ENCODE results near the gene EML1.

Gene EML1

DNA sequence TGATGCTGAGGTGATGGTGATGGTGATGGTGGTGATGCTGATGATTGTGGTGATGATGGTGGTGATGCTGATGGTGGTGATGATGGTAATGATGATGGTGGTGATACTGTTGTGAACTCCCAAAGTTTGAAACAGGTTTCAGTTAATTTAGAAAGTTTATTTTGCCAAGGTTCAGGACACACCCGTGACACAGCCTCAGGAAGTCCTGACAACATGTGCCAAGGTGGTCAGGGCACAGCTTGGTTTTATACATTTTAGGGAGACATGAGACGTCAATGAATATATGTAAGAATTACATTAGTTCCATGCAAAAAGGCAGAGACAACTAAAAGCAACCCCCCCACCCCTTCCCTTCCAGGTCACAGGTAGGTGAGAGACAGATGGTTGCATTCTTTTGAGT lies 159.2 kb downstream of the EML1 start:
- FAIRE-seq (no peak), DNase-seq (ENCODE audit: low spot score) (no peak)

DNA sequence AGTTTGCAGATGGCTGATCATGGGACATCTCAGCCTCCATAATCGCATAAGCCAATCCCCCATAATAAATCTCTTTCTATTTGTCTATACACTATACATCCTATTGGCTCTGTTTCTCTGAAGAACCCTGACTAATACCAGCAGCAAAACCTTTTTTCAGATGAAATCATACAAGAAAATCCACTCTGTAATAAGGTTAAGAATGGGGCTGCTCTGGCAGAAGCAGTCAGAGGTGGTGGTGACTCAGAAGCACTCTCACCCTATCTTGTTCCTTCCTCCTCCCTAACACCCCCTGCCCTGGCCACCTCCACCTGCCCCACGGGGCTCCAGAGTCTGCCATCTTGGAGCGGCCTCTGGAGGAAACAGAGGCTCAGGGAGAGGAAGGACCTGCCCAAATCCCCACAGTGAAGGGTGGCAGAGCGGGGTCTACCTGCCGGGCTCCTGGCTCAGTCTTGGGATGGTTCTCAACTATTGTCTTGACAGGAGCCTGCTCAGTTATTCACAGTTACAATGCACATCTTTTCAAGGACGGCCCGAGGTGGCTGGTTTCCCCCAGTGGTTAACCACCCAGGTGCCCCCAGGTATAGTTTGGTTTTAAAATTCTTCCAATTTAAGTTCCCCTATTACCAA lies 162.7 kb downstream of the EML1 start:
- DNase-seq (ENCODE audit: low spot score) (no peak), FAIRE-seq (no peak)

DNA sequence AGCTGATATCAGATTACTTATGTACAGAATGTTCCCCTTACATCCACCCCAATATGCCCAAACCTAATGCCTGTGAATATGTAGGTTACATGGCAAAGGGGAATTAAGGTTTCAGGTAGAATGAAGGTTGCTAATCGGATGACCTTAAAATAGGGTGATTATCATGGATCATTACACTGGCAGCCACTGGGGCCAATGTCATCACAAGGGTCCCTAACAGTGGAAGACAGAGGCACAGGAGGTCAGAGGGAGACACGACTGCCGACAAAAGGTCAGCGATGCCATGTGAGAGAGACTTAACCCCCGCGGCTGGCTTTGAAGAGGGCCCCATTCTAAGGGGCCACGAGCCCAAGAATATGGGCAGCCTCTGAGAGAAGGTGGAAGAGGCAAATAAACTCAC lies 165.2 kb downstream of the EML1 start:
- DNase-seq (ENCODE audit: low spot score) (no peak), FAIRE-seq (no peak)

DNA sequence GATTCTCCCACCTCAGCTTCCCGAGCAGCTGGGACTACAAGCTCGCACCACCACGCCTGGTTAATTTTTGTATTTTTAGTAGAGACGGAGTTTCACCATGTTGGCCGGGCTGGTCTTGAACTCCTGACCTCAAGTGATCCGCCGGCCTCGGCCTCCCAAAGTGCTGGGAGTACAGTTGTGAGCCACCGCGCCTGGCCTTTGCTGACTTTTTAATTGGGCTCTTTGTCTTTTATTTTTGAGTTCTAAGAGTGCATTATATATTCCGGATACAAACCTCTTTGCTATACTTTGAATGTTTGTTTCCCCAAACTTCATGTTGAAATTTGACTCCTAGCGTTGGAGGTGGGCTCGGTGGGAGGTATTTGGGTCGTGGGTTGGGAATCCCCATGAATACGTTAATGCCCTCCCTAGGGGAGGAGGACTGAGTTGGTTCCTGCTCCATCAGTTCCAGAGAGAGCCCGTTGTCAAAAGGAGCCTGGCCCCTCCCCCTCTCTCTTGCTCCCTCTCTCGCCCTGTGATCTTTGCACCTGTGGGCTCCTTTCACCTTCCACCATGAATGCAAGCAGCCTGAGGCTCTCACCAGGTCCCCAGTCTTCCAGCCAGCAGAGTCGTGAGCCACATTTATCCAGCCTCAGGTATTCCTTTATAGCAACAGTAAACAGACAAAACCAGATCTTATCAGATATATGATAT lies 168.8 kb downstream of the EML1 start:
- DNase-seq (ENCODE audit: low spot score) (no peak), FAIRE-seq (no peak)

DNA sequence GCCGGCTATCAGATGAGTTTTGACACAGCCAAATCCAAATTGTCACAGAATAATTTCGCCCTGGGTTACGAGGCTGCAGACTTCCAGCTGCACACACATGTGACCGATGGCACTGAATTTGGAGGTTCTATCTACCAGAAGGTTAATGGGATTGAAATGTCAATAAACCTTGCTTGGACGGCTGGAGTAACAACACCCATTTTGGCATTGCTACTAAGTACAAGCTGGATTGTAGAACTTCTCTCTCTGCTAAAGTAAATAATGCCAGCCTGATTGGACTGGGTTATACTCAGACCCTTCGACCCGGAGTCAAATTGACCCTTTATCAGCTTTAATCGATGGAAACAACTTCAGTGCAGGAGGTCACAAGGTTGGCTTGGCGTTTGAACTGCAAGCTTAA lies 171.8 kb downstream of the EML1 start:
- DNase-seq (ENCODE audit: low spot score), result no peak
- no peak for FAIRE-seq

DNA sequence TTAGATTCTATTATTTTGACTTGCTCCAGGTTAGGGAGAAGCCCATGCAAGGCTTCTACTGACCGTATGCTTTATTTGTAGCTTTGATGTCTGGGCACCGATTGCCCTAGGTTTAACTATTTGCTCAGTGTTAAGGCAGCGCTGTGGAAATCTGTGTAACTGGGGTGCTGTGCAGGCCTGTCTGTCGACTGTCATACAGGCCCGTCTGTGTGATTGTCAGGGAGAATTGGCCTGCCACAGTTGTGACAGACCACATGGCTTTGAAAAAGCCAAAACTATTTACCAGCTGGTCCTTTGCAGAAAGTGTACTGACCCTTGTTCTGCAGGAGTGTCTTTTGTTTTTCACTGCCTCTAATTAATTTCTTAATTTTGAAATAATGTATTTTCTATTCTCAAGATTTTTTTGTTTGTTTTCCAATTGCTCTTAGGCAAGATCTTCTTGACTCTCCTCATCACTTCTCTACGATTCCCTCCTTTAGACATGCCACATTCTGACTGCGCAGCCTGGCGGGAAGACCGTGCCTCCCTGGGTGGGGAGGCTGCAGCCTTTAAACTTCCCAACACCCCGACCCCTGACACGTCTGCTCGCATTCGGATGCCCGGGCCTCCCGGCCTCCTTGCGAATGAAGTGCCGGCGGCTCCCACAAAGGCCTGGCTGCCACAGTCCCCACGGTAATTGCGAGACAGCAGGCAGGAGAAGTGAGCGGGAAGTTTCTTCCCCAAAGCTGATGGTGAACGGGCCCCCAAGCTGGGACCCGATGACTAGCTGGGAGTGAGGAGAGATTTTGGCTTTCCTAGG lies 173.0 kb downstream of the EML1 start:
- FAIRE-seq (no peak), DNase-seq (ENCODE audit: low spot score) (no peak)

DNA sequence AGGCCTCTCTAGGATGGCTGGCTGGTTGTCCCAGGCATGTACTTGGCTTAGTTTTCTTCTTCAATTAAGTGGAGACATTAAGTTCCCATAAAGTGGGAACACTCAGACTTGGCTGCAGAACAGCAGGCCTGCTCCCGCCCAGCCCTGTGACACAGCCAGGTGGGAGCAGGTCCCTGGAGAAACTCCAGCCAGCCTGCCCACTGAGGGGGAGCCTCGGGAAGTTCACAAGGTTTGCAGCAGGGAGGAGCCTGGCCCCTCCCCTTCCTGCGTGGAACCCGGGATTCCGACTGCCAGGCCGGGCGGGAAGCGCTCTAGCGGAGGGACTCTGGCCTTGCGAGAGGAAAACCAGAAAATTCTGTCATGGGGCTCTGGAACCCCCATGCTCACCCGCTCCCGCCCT lies 173.7 kb downstream of the EML1 start:
- FAIRE-seq (no peak), DNase-seq (ENCODE audit: low spot score) (no peak)

DNA sequence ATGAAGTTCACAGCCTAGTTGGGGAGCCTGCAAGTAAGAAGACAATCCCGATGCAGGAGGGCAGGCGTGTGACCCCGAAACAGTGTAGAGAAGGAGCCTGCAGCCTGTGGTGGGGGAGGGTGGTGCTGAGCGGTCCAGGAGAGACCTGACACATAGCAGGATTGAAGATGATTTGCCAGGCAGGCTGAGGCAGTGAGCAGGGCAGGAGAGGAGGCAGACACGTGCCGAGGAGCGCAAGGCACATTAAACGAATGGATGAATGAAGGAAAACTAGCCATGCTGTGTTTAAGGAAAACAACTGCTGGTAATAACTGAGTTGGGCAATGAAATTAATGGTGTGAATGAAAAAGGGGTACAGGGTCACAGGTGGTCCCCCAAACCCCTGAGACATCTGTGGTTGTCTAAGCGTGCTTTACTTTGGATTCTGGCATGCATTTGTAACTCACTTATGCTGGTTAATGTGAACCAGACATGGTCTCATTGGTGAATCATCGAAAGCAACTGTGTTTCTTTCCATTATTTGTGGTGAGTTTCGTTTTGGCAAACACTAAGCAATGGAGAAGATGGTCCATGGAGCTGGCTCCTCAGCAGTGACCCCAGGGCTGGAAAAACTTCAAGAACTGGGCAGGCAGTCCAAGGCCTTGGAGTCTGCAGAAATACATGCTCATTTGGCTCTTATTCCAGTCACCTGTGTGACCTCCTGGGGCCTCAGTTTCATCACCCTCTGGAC lies 175.1 kb downstream of the EML1 start:
- no peak for FAIRE-seq
- peak; percentile 25 for DNase-seq (ENCODE audit: low spot score)

DNA sequence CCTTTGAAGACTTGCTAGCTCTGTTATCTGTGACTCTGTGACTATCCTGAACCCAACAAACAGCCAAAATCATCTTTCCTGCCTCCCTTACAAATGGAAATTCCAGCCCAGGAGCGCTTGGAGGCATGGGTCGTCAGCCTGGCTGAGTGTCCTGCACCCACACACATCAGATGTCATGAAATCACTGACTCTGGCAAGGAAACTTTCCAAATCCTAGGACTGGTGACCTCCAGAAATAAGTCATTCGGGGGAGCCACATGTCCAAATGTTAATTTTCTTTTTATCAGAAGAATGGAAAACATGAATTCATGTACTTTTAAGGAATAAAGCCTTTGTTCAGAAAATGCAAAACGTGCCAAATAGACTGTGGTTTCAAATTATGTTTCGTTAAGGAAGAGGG lies 175.7 kb downstream of the EML1 start:
- no peak for FAIRE-seq
- DNase-seq (ENCODE audit: low spot score), result no peak

DNA sequence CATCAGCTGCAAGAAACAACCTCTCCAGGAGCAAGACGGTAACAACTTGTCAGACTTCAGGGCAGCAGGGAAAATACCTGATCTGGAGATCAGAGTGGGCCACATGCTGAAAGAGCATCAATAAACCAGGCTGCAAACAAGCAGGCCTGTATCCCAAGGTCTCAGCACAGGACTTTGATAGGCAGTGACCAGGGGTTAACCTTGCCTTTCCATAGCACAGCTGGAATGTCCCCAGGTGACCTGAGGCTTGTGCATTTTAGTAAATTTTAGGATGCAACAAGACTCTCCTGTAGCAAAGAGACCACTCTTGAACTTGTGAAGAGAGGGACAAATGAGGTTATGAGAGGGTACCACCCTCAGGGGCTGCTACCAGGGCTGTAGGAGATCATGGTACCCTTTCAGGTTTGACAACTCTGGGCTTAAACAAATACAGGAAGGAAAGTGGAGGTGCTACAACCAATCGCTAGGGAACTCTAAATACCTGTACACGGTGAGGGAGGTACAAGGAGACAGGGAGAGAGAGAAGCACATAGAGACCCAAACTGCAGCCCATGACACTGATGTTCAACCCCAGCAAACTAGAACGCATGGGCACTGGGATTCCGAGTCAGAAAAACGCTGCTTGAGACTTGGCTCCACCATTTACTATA lies 176.6 kb downstream of the EML1 start:
- DNase-seq (ENCODE audit: low spot score) (no peak), FAIRE-seq (no peak)

DNA sequence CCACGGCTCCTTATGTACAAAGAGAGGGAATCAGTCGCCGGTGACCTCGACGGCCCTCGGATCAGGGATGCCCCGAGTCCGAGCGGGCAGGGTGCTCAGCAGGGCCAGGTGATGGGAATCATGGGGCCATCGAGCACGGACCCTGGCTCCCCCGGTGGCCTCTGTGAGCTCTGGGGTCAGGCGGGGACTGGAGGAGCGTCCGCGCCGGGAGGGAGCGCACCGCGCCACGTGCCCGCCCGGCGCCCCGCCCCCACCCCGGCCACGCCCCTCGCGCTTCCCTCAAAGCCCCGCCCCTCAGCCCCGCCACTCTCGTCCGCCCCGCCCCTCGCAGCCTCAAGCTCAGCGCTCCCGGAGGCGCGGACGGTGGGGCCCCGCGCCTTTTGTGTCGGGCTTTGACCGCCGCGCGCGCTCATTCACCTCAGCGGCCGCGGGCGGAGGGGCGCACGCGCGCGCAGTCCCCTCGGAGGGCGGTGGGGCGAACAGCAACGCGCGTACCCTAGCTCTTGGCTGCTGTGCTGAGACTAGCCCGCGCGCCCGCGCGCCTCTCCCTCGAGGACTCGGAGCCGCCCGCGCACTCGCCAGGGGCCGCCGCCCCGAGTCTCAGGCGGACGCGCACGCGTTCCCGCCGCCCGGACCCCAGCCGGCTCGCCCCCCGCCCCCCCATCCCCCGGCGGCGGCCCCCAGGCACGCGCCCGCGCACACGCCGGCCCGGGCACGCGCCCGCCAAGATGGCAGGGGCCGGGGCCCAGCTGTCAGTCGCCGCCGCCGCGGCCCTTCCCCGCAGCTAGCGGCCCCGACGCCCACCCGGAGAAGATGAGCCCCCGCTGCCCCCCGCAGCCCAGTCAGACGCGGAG lies 178.1 kb downstream of the EML1 start:
- peak; percentile 37 for DNase-seq (ENCODE audit: low spot score)
- no peak for FAIRE-seq

DNA sequence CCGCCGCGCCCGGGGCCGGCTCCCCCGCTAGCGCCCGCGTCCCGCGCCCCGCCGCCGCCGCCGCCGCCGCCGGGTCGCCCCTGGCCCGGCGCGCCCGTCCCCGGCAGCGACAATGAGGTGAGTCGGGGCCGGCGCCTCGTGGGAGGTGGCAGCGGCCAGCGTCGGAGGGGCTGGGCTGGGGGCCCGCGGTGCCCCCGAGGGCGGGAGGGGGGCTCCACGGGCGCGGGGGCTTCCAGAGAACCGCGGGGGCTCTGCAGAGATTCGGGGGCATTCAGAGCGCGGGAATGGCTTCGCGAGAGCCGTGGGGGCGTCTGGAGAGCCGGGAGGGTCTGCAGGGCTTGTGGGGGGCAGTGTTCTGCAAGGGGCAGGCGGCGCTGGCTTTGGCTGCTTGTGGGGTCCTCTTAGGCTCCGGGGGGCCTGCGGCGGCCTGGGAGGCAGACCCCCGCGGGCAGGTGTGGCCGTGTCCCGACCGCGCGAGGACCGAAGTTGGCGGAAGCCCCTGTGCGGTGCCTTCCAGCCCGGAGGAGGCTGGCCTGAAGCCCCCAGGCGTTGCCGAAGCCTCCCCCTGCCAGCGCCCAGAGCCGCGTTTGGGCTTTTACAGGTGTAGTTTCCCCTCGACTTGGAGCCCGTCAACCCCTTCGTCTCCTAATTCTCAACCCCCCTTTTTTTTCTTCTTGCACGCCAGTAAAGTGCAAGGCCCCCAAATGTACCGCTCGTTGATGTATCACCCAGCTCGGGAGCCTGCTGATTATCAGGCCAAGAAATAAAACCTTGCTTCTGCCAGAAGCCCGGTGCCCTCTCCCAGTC lies 178.9 kb downstream of the EML1 start:
- FAIRE-seq, result no peak

DNA sequence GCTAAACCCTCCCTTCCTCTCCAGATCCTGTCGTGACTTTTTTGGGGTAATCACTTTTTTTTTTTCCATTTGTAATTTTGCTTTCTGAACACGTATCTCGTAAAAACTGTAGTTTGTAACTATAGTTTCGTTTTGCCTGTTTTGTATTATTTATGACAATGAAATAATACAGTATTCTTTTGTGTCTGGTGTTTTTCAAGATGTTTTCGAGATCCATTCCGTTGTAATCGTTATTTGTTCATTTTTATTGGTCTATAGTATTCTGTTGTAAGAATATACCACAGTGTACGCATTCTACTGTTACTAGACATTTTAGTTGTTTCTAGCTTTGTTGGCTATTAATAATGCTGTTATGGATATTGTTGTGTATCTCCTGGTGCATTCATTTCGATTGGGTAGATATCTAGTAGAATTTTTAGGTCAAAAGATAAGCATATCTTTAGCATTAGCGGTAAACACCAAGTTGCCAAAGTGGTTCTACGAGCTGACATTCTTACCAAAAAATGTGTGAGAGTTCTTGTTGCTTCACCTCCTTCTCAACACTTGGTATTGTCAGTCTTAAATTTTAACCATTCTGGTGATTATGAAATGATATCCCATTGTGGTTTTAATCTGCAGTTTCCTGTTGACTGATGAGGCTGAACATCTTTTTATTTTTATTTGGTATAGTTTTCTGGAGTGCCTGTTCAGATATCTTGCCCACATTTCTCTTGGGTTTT lies 179.7 kb downstream of the EML1 start:
- FAIRE-seq, result no peak

More for the DNA sequence above, 178.9 kb downstream of the EML1 start:
- DNase-seq (ENCODE audit: low spot score), result no peak

DNA sequence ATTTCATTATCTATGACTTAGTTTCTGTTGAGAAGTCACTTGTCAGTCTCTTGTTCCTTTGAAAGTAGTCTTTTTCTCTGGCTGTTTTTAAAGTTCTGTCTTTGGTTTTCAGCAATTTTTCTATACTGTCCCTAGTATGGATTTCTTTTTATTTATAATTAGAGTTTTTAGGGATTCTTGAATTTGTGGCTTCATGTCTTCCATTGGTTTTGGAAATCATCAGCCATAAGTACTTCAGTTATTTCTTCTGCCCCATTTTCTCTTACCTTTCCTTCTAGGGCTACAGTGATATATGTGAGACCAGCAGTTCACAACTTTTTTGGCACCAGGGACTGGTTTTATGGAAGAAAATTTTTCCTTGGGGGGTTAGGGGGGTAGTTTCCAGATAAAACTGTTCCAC lies 182.0 kb downstream of the EML1 start:
- no peak for FAIRE-seq
- DNase-seq (ENCODE audit: low spot score), result no peak

More for the DNA sequence above, 179.7 kb downstream of the EML1 start:
- DNase-seq (ENCODE audit: low spot score), result no peak

DNA sequence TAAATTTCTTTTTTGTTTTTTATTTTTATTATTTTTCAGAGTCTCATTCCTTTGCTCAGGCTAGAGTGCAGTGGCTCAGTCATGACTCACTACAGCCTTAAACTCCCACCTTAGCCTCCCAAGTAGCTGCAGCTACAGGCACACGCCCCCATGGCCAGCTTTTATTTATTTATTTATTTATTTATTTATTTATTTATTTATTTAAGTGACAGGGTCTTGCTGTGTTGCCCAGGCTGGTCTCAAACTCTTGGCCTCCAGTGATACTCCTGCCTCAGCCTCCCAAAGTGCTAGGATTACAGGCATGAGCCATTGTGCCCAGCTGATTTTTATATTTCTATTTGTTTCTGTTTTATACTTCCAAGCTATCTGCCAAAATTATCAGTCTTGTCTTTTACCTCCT lies 182.8 kb downstream of the EML1 start:
- FAIRE-seq (no peak), DNase-seq (ENCODE audit: low spot score) (no peak)

DNA sequence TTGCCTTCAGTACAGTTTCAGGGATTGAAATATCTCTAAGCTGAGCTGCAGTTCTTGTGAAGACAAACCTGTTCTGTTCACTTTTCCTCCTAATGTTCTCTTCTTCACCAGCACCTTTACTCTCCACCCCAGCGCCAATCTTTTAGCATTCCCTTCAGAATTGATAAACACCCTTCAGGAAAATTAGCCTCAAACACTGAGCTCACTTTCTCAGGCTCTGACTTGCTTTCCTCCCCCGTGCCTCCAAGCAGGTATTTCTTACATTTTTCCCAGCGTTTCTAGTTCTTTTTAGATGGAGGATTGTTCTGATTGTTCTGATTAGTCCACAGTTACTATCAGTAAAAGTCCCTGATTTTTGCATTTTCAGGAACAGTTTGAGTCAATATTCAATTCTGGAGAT lies 183.5 kb downstream of the EML1 start:
- FAIRE-seq (no peak), DNase-seq (ENCODE audit: low spot score) (no peak)

DNA sequence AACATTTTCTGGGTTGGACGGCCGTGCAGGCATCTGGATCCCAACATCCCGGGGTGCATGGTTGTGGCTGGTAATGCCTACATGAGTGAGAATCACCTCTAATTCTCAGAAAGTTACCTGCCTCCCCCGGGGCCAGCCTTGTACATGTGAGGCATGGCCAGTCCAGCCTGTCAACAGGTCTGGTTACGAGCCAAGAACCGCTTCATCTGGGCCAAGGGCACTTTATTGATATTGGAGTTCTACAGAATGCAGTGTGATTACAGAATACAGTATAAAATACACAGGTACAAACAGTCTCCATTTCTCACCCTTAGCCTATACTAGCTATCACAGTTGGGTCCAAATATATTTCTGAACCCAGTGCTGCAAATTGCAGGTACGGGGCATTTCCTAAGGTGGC lies 187.1 kb downstream of the EML1 start:
- FAIRE-seq (no peak), DNase-seq (ENCODE audit: low spot score) (no peak)

DNA sequence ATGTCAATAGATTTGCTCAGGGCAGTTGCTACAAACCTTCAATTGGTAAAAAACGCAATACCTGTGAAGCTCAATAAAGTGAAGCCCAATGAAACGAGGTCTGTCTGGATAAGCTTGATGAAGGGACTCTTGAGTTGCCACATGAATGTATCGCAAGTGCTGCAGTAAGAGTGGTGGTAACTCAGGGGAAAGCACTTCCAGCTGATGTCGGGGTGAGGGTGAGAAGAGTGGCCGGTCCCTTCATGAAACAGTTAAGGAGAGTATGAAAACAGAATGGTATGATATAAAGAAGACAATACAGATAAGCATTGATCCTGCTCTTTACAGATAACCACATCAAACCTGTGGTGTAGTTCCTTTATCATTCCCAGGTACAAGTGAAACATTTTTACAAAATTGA lies 188.6 kb downstream of the EML1 start:
- no peak for FAIRE-seq
- no peak for DNase-seq (ENCODE audit: low spot score)

All from RCC 7860 (cell line).